H9 (cell line): ENCODE measurements around the gene EDNRA. TPM values are rescaled to one million over a fixed set of nuclear protein-coding genes. Genes with fewer than 3 reads are reported as not detected.
"Not testable (repeated sequence)": the region's sequence is repeated elsewhere in the genome, so short reads cannot be mapped to it uniquely, and the experiment has no call there.

Experiments
- DNase-seq: peaks from one replicate; pipeline ENCODE4 v3.0.0-alpha.2; 2017
- H2AFZ ChIP-seq: one replicate; pipeline ENCODE4 v1.6.1; 2013; ENCODE audit warnings: mild to moderate bottlenecking, low read length, control low read depth, moderate library complexity
- H2AK5ac ChIP-seq: 2 replicates; pipeline ENCODE4 v1.6.1; 2013; ENCODE audit warnings: low read length, control low read depth, mixed read lengths; ENCODE audit not compliant: insufficient read length
- H2BK120ac ChIP-seq: one replicate; pipeline ENCODE4 v1.6.1; 2013; ENCODE audit warnings: low read depth, mild to moderate bottlenecking, low read length, control low read depth, inconsistent platforms; ENCODE audit not compliant: poor library complexity, severe bottlenecking
- H2BK12ac ChIP-seq: 2 replicates; pipeline ENCODE4 v1.6.1; 2013; ENCODE audit warnings: low read length, control low read depth, mixed read lengths, low read depth; ENCODE audit not compliant: insufficient read length
- H2BK15ac ChIP-seq: 2 replicates; pipeline ENCODE4 v1.6.1; 2013; ENCODE audit warnings: low read depth, low read length, control low read depth
- H2BK20ac ChIP-seq: one replicate; pipeline ENCODE4 v1.6.1; 2013; ENCODE audit warnings: low read depth, mild to moderate bottlenecking, low read length, control low read depth, inconsistent platforms; ENCODE audit not compliant: poor library complexity, severe bottlenecking
- H2BK5ac ChIP-seq: 2 replicates; pipeline ENCODE4 v1.6.1; 2013; ENCODE audit warnings: low read length, control low read depth, mixed read lengths; ENCODE audit not compliant: insufficient read length
- H3K14ac ChIP-seq: 2 replicates; pipeline ENCODE4 v1.6.1; 2013; ENCODE audit warnings: low read length, control low read depth; ENCODE audit not compliant: insufficient read depth
- H3K18ac ChIP-seq: 2 replicates; pipeline ENCODE4 v1.6.1; 2013; ENCODE audit warnings: low read depth, mild to moderate bottlenecking, mixed read lengths, low read length, control low read depth; ENCODE audit not compliant: insufficient read length
- H3K23ac ChIP-seq: 2 replicates; pipeline ENCODE4 v1.6.1; 2013; ENCODE audit warnings: low read length, control low read depth, mixed read lengths, low read depth; ENCODE audit not compliant: insufficient read length
- H3K23me2 ChIP-seq: 2 replicates; pipeline ENCODE4 v1.6.1; 2013; ENCODE audit warnings: low read depth, mild to moderate bottlenecking, mixed read lengths, low read length, control low read depth; ENCODE audit not compliant: insufficient read length, poor library complexity, severe bottlenecking
- H3K27ac ChIP-seq: 2 replicates; pipeline ENCODE4 v1.5.1; 2013; ENCODE audit warnings: low read length, control low read depth, mixed read lengths, low read depth; ENCODE audit not compliant: insufficient read length
- H3K27me3 ChIP-seq: 2 replicates; pipeline ENCODE4 v1.6.1; 2013; ENCODE audit warnings: low read length, control low read depth, inconsistent platforms; ENCODE audit not compliant: insufficient read depth
- H3K4ac ChIP-seq: 2 replicates; pipeline ENCODE4 v1.6.1; 2013; ENCODE audit warnings: low read depth, mild to moderate bottlenecking, control low read depth, inconsistent platforms, low read length, moderate library complexity
- H3K4me1 ChIP-seq: 2 replicates; pipeline ENCODE4 v1.6.1; 2013; ENCODE audit warnings: low read length, control low read depth, inconsistent platforms; ENCODE audit not compliant: insufficient read depth
- H3K4me2 ChIP-seq: 2 replicates; pipeline ENCODE4 v1.6.1; 2013; ENCODE audit warnings: low read length, control low read depth, mixed read lengths; ENCODE audit not compliant: insufficient read length, insufficient read depth
- H3K56ac ChIP-seq: 2 replicates; pipeline ENCODE4 v1.6.1; 2013; ENCODE audit warnings: low read depth, mild to moderate bottlenecking, mixed read lengths, low read length, control low read depth; ENCODE audit not compliant: insufficient read length
- H3K79me1 ChIP-seq: 2 replicates; pipeline ENCODE4 v1.6.1; 2013; ENCODE audit warnings: low read depth, mild to moderate bottlenecking, moderate library complexity, low read length, control low read depth, inconsistent platforms; ENCODE audit not compliant: insufficient read depth, poor library complexity, severe bottlenecking
- H3K79me2 ChIP-seq: 2 replicates; pipeline ENCODE4 v1.6.1; 2013; ENCODE audit warnings: low read length, control low read depth, inconsistent platforms; ENCODE audit not compliant: insufficient read depth
- H3K9ac ChIP-seq: 2 replicates; pipeline ENCODE4 v1.6.1; 2013; ENCODE audit warnings: low read length, control low read depth, mixed read lengths; ENCODE audit not compliant: insufficient read length; ENCODE audit errors: extremely low read depth
- H3K9me3 ChIP-seq: one replicate; pipeline ENCODE4 v1.6.1; 2013; ENCODE audit warnings: low read depth, low read length, inconsistent platforms; ENCODE audit not compliant: control insufficient read depth
- H3T11ph ChIP-seq: one replicate; pipeline ENCODE4 v1.6.1; 2013; ENCODE audit warnings: mild to moderate bottlenecking, low read length, control low read depth, inconsistent platforms
- H4K20me1 ChIP-seq: one replicate; pipeline ENCODE4 v1.6.1; 2013; ENCODE audit not compliant: control insufficient read depth, insufficient read length, insufficient read depth
- H4K5ac ChIP-seq: 2 replicates; pipeline ENCODE4 v1.6.1; 2013; ENCODE audit warnings: low read depth, mild to moderate bottlenecking, mixed read lengths, low read length, control low read depth; ENCODE audit not compliant: insufficient read length
- H4K8ac ChIP-seq: replicated peaks from 2 replicates; pipeline ENCODE4 v1.6.1; 2013; ENCODE audit warnings: low read length, control low read depth, mixed read lengths, low read depth; ENCODE audit not compliant: insufficient read length
- H4K91ac ChIP-seq: 2 replicates; pipeline ENCODE4 v1.6.1; 2013; ENCODE audit warnings: low read depth, mild to moderate bottlenecking, moderate library complexity, mixed read lengths, low read length, control low read depth; ENCODE audit not compliant: insufficient read length
- H3K27ac Mint-ChIP-seq, 3 experiments: 2 replicates in 2 of 3; 3 replicates in 1 of 3; pipeline ENCODE4 v1.8.0; 2020 to 2021; ENCODE audit warnings: mixed read lengths in 3 of 3, mild to moderate bottlenecking in 1 of 3, moderate library complexity in 1 of 3
- H3K27me3 Mint-ChIP-seq: 2 replicates; pipeline ENCODE4 v1.8.0; 2021; ENCODE audit warnings: low read depth, mild to moderate bottlenecking, moderate library complexity, mixed read lengths
- H3K36me3 Mint-ChIP-seq, 3 experiments: 2 replicates in 2 of 3; 3 replicates in 1 of 3; pipeline ENCODE4 v1.8.0; 2020 to 2021; ENCODE audit warnings: low read depth in 3 of 3, mixed read lengths in 3 of 3; ENCODE audit not compliant: insufficient read depth in 1 of 3
- H3K4me1 Mint-ChIP-seq, 2 experiments: 2 replicates each; pipeline ENCODE4 v1.8.0; 2020; ENCODE audit warnings: mixed read lengths in 2 of 2
- H3K4me3 Mint-ChIP-seq, 2 experiments: 2 replicates in 1 of 2; 3 replicates in 1 of 2; pipeline ENCODE4 v1.8.0; 2020 to 2021; ENCODE audit warnings: mild to moderate bottlenecking in 2 of 2, mixed read lengths in 2 of 2, moderate library complexity in 1 of 2
- H3K9me3 Mint-ChIP-seq, 2 experiments: 2 replicates in 1 of 2; 3 replicates in 1 of 2; pipeline ENCODE4 v1.8.0; 2020; ENCODE audit warnings: mild to moderate bottlenecking in 2 of 2, mixed read lengths in 2 of 2, moderate library complexity in 1 of 2
- WGBS: extraction: QIAGEN DNeasy Blood & Tissue Kit; methylation state at CpG from one replicate; pipeline ENCODE4 v1.1.7; 2013; ENCODE audit warnings: missing lambda C conversion rate, low lambda C conversion rate, mixed read lengths; ENCODE audit not compliant: insufficient read length; ENCODE audit errors: extremely low coverage; 5-methylcytosine and 5-hydroxymethylcytosine counted together
- long read RNA-seq: library from polyadenylated mRNA; unstranded; transcript quantifications from one replicate; pipeline ENCODE4 v2.0.0, GENCODE V29; 2020
- total RNA-seq: library from RNA; stranded (reverse); gene quantifications from 2 replicates; pipeline ENCODE4 v1.2.1, GENCODE V29; 2021
- TF ChIP-seq, protein P1 (sequence below): fragments of 200-600 bp; sonication (generic); conservative IDR thresholded peaks from 3 replicates; pipeline ENCODE4 v1.8.0; 2021; ENCODE audit warnings: antibody characterized with exemption, mild to moderate bottlenecking

Gene EDNRA
- total RNA-seq: 0.75 and 1.6 TPM in 2 replicates
- long read RNA-seq, full-length matches to known transcripts: 1 of 2 reads
- long read RNA-seq, partial matches to known transcripts: 0 of 2 reads
- long read RNA-seq, other reads (novel, unspliced or antisense): 1 of 2 reads

DNA sequence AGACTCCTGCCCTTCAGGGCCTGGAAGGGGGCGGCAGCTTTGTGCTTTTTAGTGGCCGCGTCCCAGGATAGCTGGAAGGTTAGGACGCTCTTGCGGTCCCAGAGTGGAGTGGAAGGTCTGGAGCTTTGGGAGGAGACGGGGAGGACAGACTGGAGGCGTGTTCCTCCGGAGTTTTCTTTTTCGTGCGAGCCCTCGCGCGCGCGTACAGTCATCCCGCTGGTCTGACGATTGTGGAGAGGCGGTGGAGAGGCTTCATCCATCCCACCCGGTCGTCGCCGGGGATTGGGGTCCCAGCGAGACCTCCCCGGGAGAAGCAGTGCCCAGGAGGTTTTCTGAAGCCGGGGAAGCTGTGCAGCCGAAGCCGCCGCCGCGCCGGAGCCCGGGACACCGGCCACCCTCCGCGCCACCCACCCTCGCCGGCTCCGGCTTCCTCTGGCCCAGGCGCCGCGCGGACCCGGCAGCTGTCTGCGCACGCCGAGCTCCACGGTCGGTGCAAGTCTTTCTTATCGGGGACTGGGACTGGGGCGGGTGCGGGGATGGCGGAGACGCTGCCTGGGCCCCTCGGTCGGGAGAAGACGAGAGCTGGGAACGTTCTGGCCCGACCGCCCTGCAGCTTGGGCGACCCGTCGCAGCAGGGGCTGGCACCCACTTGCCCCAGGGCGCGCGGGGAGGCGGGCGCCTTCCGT, at the start of gene EDNRA:
EDNRA (plus strand) TSS at position 207 of the 686 bp plus-strand sequence. CDS start 4,585 bp downstream, outside the sequence.
- Histone ChIP-seq H2AFZ (no peak within 1 kb of the TSS), H3K56ac (no peak within 1 kb of the TSS), H3T11ph (no peak within 1 kb of the TSS), H3K4me2 (peak within 1 kb of the TSS; percentile 69), H3K27ac (no peak within 1 kb of the TSS), H3K79me1 (no peaks in the 10 kb centered on the region), H4K91ac (no peak within 1 kb of the TSS), H2BK20ac (no peak within 1 kb of the TSS), H4K5ac (no peak within 1 kb of the TSS), H3K27me3 (peaks cover 13% of the 10 kb centered on the region; the same call in 1 of the 2 replicates), H3K23me2 (peaks cover 9% of the 10 kb centered on the region), H4K8ac (no peak within 1 kb of the TSS), H3K79me2 (no peaks in the 10 kb centered on the region; the same call in 1 of the 2 replicates), H3K9me3 (no peaks in the 10 kb centered on the region), H3K18ac (no peak within 1 kb of the TSS), H2BK5ac (no peak within 1 kb of the TSS), H3K4ac (no peak within 1 kb of the TSS), H4K20me1 (no peaks in the 10 kb centered on the region), H3K14ac (peak within 1 kb of the TSS; percentile 81; the same call in 1 of the 2 replicates), H3K23ac (no peak within 1 kb of the TSS), H2BK120ac (no peak within 1 kb of the TSS), H2BK12ac (no peak within 1 kb of the TSS), H3K4me1 (peaks cover 2% of the 10 kb centered on the region; the same call in 1 of the 2 replicates), H2AK5ac (no peak within 1 kb of the TSS), H3K9ac (peak within 1 kb of the TSS; percentile 47), H2BK15ac (no peak within 1 kb of the TSS)
- H3K4me3 Mint-ChIP-seq: peak within 1 kb of the TSS; percentile 78 to 89
- H3K9me3 Mint-ChIP-seq: no peaks in the 10 kb centered on the region
- H3K4me1 Mint-ChIP-seq: peaks cover 12 to 17% of the 10 kb centered on the region in 2 experiments; a peak in 3 of 4 replicates
- H3K27me3 Mint-ChIP-seq: peaks cover 43% of the 10 kb centered on the region
- no peaks in the 10 kb centered on the region for H3K36me3 Mint-ChIP-seq
- peak within 1 kb of the TSS in 1 of 3 experiments; percentile 62; a peak in 1 of 7 replicates for H3K27ac Mint-ChIP-seq
- DNase-seq: peak; percentile 43
- no CpG with 5 or more reads among the region's 68 CpGs for WGBS
- TF ChIP-seq, protein P1, sequence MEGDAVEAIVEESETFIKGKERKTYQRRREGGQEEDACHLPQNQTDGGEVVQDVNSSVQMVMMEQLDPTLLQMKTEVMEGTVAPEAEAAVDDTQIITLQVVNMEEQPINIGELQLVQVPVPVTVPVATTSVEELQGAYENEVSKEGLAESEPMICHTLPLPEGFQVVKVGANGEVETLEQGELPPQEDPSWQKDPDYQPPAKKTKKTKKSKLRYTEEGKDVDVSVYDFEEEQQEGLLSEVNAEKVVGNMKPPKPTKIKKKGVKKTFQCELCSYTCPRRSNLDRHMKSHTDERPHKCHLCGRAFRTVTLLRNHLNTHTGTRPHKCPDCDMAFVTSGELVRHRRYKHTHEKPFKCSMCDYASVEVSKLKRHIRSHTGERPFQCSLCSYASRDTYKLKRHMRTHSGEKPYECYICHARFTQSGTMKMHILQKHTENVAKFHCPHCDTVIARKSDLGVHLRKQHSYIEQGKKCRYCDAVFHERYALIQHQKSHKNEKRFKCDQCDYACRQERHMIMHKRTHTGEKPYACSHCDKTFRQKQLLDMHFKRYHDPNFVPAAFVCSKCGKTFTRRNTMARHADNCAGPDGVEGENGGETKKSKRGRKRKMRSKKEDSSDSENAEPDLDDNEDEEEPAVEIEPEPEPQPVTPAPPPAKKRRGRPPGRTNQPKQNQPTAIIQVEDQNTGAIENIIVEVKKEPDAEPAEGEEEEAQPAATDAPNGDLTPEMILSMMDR: no peak

DNA sequence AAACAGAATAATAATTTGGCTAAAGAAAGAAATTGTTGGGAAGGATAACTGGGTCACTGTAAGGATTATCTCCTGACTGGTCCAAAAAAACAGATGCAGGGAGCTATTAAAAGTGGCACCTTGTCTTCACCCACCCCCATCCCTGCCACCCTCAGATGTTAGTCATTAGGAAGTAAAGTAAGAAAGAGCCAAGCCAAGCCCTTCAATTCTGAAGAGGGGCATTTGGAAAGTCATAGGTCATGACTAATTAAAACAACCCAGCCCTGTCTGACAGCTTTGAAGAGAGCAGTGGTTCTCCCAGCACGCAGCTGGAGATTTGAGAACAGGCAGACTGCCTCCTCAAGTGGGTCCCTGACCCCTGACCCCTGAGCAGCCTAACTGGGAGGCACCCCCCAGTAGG, 46.5 kb upstream of the EDNRA start:
- H2BK15ac ChIP-seq, H3K4ac ChIP-seq, H2BK12ac ChIP-seq, H2AK5ac ChIP-seq, H4K91ac ChIP-seq, H3K36me3 Mint-ChIP-seq, DNase-seq, H3K4me1 ChIP-seq, H3K9ac ChIP-seq, H4K5ac ChIP-seq, H2BK5ac ChIP-seq, H3K56ac ChIP-seq, H3K79me1 ChIP-seq, H3K23me2 ChIP-seq, H3K4me2 ChIP-seq, H3K23ac ChIP-seq, H2AFZ ChIP-seq, H3T11ph ChIP-seq, H3K27ac Mint-ChIP-seq, H4K8ac ChIP-seq, H3K14ac ChIP-seq, H3K4me3 Mint-ChIP-seq, H4K20me1 ChIP-seq, H3K27me3 Mint-ChIP-seq, H2BK20ac ChIP-seq, H3K27me3 ChIP-seq, H3K27ac ChIP-seq, H3K9me3 ChIP-seq, H3K79me2 ChIP-seq, H2BK120ac ChIP-seq, H3K18ac ChIP-seq, H3K4me1 Mint-ChIP-seq: not testable (repeated sequence)
- H3K9me3 Mint-ChIP-seq: peaks cover 14% of the 10 kb centered on the region in 2 experiments
- WGBS: no CpG with 5 or more reads among the region's 1 CpG
